Chondrocyte (in vitro differentiated cells): ENCODE measurements around the gene LIMS1. TPM values are rescaled to one million over a fixed set of nuclear protein-coding genes. Genes with fewer than 3 reads are reported as not detected.
A peak's percentile ranks its signal among the peaks of the same experiment; 100 is the strongest.

Experiments
- DNase-seq: peaks from one replicate; pipeline ENCODE4 v3.0.0; 2021; ENCODE audit warnings: mixed read lengths, low spot score
- H3K27ac Mint-ChIP-seq: one replicate; pipeline ENCODE4 v1.8.0; 2021; ENCODE audit warnings: mild to moderate bottlenecking, moderate library complexity, mixed read lengths; ENCODE audit not compliant: unreplicated experiment
- H3K27me3 Mint-ChIP-seq: 2 replicates; pipeline ENCODE4 v1.8.0; 2021; ENCODE audit warnings: low read depth, mixed read lengths
- H3K36me3 Mint-ChIP-seq: 2 replicates; pipeline ENCODE4 v1.8.0; 2021; ENCODE audit warnings: low read depth, mixed read lengths
- H3K4me1 Mint-ChIP-seq: 2 replicates; pipeline ENCODE4 v1.8.0; 2021; ENCODE audit warnings: low read depth, mild to moderate bottlenecking, mixed read lengths
- H3K4me3 Mint-ChIP-seq: one replicate; pipeline ENCODE4 v1.8.0; 2021; ENCODE audit warnings: mild to moderate bottlenecking, moderate library complexity, mixed read lengths; ENCODE audit not compliant: unreplicated experiment
- H3K9me3 Mint-ChIP-seq: 2 replicates; pipeline ENCODE4 v1.8.0; 2021; ENCODE audit warnings: low read depth, mixed read lengths
- total RNA-seq: library from RNA; stranded (reverse); gene quantifications from 3 replicates; pipeline ENCODE4 v1.2.1, GENCODE V29; 2021
- TF ChIP-seq, protein P1 (sequence below): fragments of 200-600 bp; sonication (generic); IDR thresholded peaks from 2 replicates; pipeline ENCODE4 v1.5.0; 2021; ENCODE audit warnings: antibody characterized with exemption, mild to moderate bottlenecking, moderate library complexity

Gene LIMS1
- total RNA-seq, 1 donor from 2014 or later: 145 TPM

DNA sequence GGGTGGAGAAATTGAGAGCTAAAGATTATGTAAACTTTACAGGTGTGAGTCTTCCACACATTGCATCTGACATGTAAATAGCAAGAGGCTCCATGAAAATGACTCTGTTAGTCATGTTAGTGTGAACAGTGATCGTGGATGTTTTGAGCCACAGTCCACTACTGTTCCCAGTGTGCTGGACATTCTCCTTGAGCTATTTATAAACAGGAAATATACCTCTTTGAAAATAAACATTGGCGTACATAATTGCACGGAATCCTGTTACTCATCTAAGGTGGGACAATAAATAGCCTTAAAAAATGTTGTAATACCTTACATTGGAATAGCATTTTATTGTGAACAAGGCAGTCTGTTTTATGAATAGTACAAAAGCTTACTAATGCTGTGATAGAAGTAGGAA lies 37.0 kb downstream of the LIMS1 start:
- H3K4me1 Mint-ChIP-seq: peaks cover 79% of the 10 kb centered on the region
- no peak for DNase-seq
- TF ChIP-seq, protein P1, sequence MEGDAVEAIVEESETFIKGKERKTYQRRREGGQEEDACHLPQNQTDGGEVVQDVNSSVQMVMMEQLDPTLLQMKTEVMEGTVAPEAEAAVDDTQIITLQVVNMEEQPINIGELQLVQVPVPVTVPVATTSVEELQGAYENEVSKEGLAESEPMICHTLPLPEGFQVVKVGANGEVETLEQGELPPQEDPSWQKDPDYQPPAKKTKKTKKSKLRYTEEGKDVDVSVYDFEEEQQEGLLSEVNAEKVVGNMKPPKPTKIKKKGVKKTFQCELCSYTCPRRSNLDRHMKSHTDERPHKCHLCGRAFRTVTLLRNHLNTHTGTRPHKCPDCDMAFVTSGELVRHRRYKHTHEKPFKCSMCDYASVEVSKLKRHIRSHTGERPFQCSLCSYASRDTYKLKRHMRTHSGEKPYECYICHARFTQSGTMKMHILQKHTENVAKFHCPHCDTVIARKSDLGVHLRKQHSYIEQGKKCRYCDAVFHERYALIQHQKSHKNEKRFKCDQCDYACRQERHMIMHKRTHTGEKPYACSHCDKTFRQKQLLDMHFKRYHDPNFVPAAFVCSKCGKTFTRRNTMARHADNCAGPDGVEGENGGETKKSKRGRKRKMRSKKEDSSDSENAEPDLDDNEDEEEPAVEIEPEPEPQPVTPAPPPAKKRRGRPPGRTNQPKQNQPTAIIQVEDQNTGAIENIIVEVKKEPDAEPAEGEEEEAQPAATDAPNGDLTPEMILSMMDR: no peak
- H3K27ac Mint-ChIP-seq: peak overlapping the region; percentile 95
- no peaks in the 10 kb centered on the region for H3K27me3 Mint-ChIP-seq
- no peak overlapping the region for H3K4me3 Mint-ChIP-seq
- no peaks in the 10 kb centered on the region for H3K36me3 Mint-ChIP-seq
- H3K9me3 Mint-ChIP-seq: no peaks in the 10 kb centered on the region

GRCh38 chr2:108573061-108573460 lies 38.8 kb downstream of the LIMS1 start:
- H3K9me3 Mint-ChIP-seq: no peaks in the 10 kb centered on the region
- H3K4me1 Mint-ChIP-seq: peaks cover 91% of the 10 kb centered on the region
- H3K27ac Mint-ChIP-seq: peak overlapping the region; percentile 95
- DNase-seq: no peak
- TF ChIP-seq, protein P1: no peak
- no peaks in the 10 kb centered on the region for H3K36me3 Mint-ChIP-seq
- peak overlapping the region; percentile 13 for H3K4me3 Mint-ChIP-seq
- H3K27me3 Mint-ChIP-seq: no peaks in the 10 kb centered on the region

GRCh38 chr2:108574332-108574731 lies 40.1 kb downstream of the LIMS1 start:
- Mint-ChIP-seq H3K4me3 (no peak overlapping the region), H3K27me3 (no peaks in the 10 kb centered on the region), H3K4me1 (peaks cover 87% of the 10 kb centered on the region), H3K36me3 (no peaks in the 10 kb centered on the region), H3K9me3 (no peaks in the 10 kb centered on the region), H3K27ac (peak overlapping the region; percentile 95)
- TF ChIP-seq, protein P1: no peak
- no peak for DNase-seq

- peak overlapping the region; percentile 95 for H3K27ac Mint-ChIP-seq
- no peaks in the 10 kb centered on the region for H3K9me3 Mint-ChIP-seq
- peaks cover 93% of the 10 kb centered on the region for H3K4me1 Mint-ChIP-seq
- no peak overlapping the region for H3K4me3 Mint-ChIP-seq
- no peak for DNase-seq
- no peaks in the 10 kb centered on the region for H3K36me3 Mint-ChIP-seq
- no peaks in the 10 kb centered on the region for H3K27me3 Mint-ChIP-seq
- TF ChIP-seq, protein P1: no peak
Observed at GRCh38 chr2:108575132-108575966, 41.1 kb downstream of the LIMS1 start.

DNA sequence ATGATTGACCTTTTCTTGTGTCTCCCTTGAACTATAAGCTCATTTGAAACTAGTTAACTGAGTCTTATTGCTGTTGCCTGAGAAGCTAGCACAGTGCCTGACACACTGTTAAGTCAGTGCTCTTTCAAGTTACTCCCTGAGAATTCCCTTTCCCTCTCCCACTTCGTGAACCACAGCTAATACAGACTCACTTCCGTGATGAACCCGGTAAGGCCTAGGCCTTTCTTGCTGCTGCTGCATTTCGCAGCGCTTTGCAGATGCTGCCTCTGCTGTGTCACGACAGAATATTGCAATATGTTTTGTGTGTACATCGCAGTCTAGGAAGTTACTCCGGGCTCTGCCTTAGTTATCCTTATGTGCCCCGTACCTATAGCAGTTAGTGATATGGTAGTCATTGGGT lies 42.8 kb downstream of the LIMS1 start:
- H3K4me1 Mint-ChIP-seq: peaks cover 93% of the 10 kb centered on the region
- no peak for DNase-seq
- H3K27me3 Mint-ChIP-seq: no peaks in the 10 kb centered on the region
- H3K9me3 Mint-ChIP-seq: no peaks in the 10 kb centered on the region
- no peaks in the 10 kb centered on the region for H3K36me3 Mint-ChIP-seq
- no peak overlapping the region for H3K4me3 Mint-ChIP-seq
- TF ChIP-seq, protein P1: no peak
- peak overlapping the region; percentile 77 for H3K27ac Mint-ChIP-seq
